Left colon (tissue), 2 donors: Measurements from ENCODE around the gene ABCA6. TPM values are rescaled to one million over a fixed set of nuclear protein-coding genes. Genes with fewer than 3 reads are reported as not detected.
"Not testable (repeated sequence)": the region's sequence is repeated elsewhere in the genome, so short reads cannot be mapped to it uniquely, and the experiment has no call there.

Experiments used
- ATAC-seq: fragments of 200-7000 bp; cut with Tn5 transposase; one replicate; pipeline ENCODE4 v1.9.1; 2020; ENCODE audit warnings: mild to moderate bottlenecking, moderate library complexity
- DNase-seq, 2 donors: peaks; one replicate each; pipeline ENCODE4 v3.0.0-alpha.2; 2020
- intact Hi-C, 2 donors: fragments of 100-400 bp; cut with DNase I in 1 of 2; cut with micrococcal nuclease in 1 of 2; formaldehyde crosslinking; loops; one replicate each; pipeline versions ENCODE4 v1.11.2 to v1.14.0; 2022; cut with DNase I, micrococcal nuclease
- long read RNA-seq: library from polyadenylated mRNA; unstranded; transcript quantifications from one replicate; pipeline ENCODE4 v2.0.0, GENCODE V29; 2021
- total RNA-seq, 2 donors: library from RNA; stranded (reverse); fragmentation: NEBNext Ultra II Directional; extraction: Animal tissue kit (Norgen Biotek cat#: 25700); gene quantifications; one replicate each; pipeline ENCODE4 v1.2.1, GENCODE V29; 2021
- donor health status: DM: no; HTN: no; CAD: no.
- donor health status: DM: yes; HTN: yes; CAD: no.

Gene ABCA6
- total RNA-seq = 1 to 10 TPM; 5.7 to 9.0 TPM
- long read RNA-seq, partial matches to known transcripts = 0 of 2 reads
- long read RNA-seq, other reads (novel, unspliced or antisense) = 2 of 2 reads

- intact Hi-C loops = no loop called here
- ATAC-seq = peak; percentile 32
- DNase-seq = no peak
Observed at GRCh38 chr17:69141431-69142174, at the start of gene ABCA6. TSS of gene ABCA6 (minus strand) at chr17:69141895. CDS start at chr17:69140703, 1,192 bp downstream.

- ATAC-seq = no peak
- intact Hi-C loops = no loop called here
- DNase-seq = no peak
Observed at GRCh38 chr17:69188796-69189195, 47.1 kb upstream of the ABCA6 start.

- ATAC-seq = no peak
- intact Hi-C loops = no loop called here
- DNase-seq = no peak
Observed at GRCh38 chr17:69188064-69188463, 46.4 kb upstream of the ABCA6 start.

- DNase-seq (no peak), ATAC-seq (no peak)
- intact Hi-C loops = no loop called here
Observed at GRCh38 chr17:69187294-69187693, 45.6 kb upstream of the ABCA6 start.

GRCh38 chr17:69179227-69179952, 37.7 kb upstream of the ABCA6 start:
- intact Hi-C loops = no loop called here
- ATAC-seq (no peak), DNase-seq (no peak)

GRCh38 chr17:69176457-69176795, 34.7 kb upstream of the ABCA6 start:
- intact Hi-C loops = no loop called here
- ATAC-seq (no peak), DNase-seq (no peak)

- ATAC-seq = peak; percentile 49
- DNase-seq = no peak
Observed at GRCh38 chr17:69175625-69176456, 34.1 kb upstream of the ABCA6 start.

GRCh38 chr17:69175262-69175624, 33.5 kb upstream of the ABCA6 start:
- ATAC-seq (no peak), DNase-seq (no peak)
- intact Hi-C loops = no loop called here

More at GRCh38 chr17:69175625-69176456, 34.1 kb upstream of the ABCA6 start:
- intact Hi-C loops = no loop called here

- ATAC-seq = no peak
- no peak for DNase-seq
- intact Hi-C loops = no loop called here
Observed at GRCh38 chr17:69173118-69173517, 31.4 kb upstream of the ABCA6 start.

GRCh38 chr17:69170377-69170776, 28.7 kb upstream of the ABCA6 start:
- intact Hi-C loops = no loop called here
- ATAC-seq = no peak
- no peak for DNase-seq

- intact Hi-C loops, DNase-seq, ATAC-seq: not testable (repeated sequence)
Observed at GRCh38 chr17:69168642-69169041, 26.9 kb upstream of the ABCA6 start.

- DNase-seq (no peak), ATAC-seq (no peak)
- intact Hi-C loops = no loop called here
Observed at GRCh38 chr17:69166957-69167356, 25.3 kb upstream of the ABCA6 start.

GRCh38 chr17:69164206-69164605, 22.5 kb upstream of the ABCA6 start:
- intact Hi-C loops = no loop called here
- ATAC-seq (no peak), DNase-seq (no peak)

- intact Hi-C loops = no loop called here
- DNase-seq (no peak), ATAC-seq (no peak)
Observed at GRCh38 chr17:69159418-69159817, 17.7 kb upstream of the ABCA6 start.

- ATAC-seq (no peak), DNase-seq (no peak)
- intact Hi-C loops = no loop called here
Observed at GRCh38 chr17:69154267-69154666, 12.6 kb upstream of the ABCA6 start.

- ATAC-seq (no peak), DNase-seq (no peak)
- intact Hi-C loops = no loop called here
Observed at GRCh38 chr17:69150333-69150732, 8.6 kb upstream of the ABCA6 start.

- DNase-seq (no peak), ATAC-seq (no peak)
- intact Hi-C loops = no loop called here
Observed at GRCh38 chr17:69147460-69147859, 5.8 kb upstream of the ABCA6 start.

- no peak for ATAC-seq
- no peak for DNase-seq
- intact Hi-C loops = no loop called here
Observed at GRCh38 chr17:69144331-69145255, 2.9 kb upstream of the ABCA6 start.
